ENCODE data around the gene MAP3K6.
A peak's percentile ranks its signal among the peaks of the same experiment; 100 is the strongest.
"Not testable (repeated sequence)": the region's sequence is repeated elsewhere in the genome, so short reads cannot be mapped to it uniquely, and the experiment has no call there.

The MAP3K6 gene

GRCh38 chr1:27397110-27397509 is 30.3 kb upstream of the MAP3K6 start:
- DNase-seq = no peak

GRCh38 chr1:27395441-27396195 is 28.9 kb upstream of the MAP3K6 start:
- DNase-seq = peak; percentile 67

- DNase-seq = peak; percentile 56
Observed at GRCh38 chr1:27394925-27395324, 28.2 kb upstream of the MAP3K6 start.

- no peak for DNase-seq
Observed at GRCh38 chr1:27394282-27394658, 27.5 kb upstream of the MAP3K6 start.

GRCh38 chr1:27393641-27394281 is 27.0 kb upstream of the MAP3K6 start:
- no peak for DNase-seq

GRCh38 chr1:27392778-27393635 is 26.2 kb upstream of the MAP3K6 start:
- DNase-seq = peak; percentile 5

- peak; percentile 92 for DNase-seq
Observed at GRCh38 chr1:27392096-27392777, 25.5 kb upstream of the MAP3K6 start, which contains the start of gene GPR3. TSS of gene GPR3 (plus strand) at chr1:27392622. CDS start at chr1:27393799, 1,177 bp downstream.

GRCh38 chr1:27391511-27392095 is 24.8 kb upstream of the MAP3K6 start:
- DNase-seq = peak; percentile 54

- DNase-seq = no peak
Observed at GRCh38 chr1:27388337-27389005, 21.7 kb upstream of the MAP3K6 start.

- DNase-seq = not testable (repeated sequence)
Observed at GRCh38 chr1:27384797-27385196, 18.0 kb upstream of the MAP3K6 start.

GRCh38 chr1:27383661-27384060 is 16.9 kb upstream of the MAP3K6 start:
- DNase-seq = no peak

- DNase-seq = no peak
Observed at GRCh38 chr1:27383039-27383605, 16.4 kb upstream of the MAP3K6 start, which contains the start of gene CD164L2. TSS of gene CD164L2 (minus strand) at chr1:27383333. CDS start at chr1:27383239, 94 bp downstream.

- no peak for DNase-seq
Observed at GRCh38 chr1:27381969-27382762, 15.4 kb upstream of the MAP3K6 start.

GRCh38 chr1:27380766-27381733 is 14.3 kb upstream of the MAP3K6 start:
- no peak for DNase-seq

- no peak for DNase-seq
Observed at GRCh38 chr1:27380224-27380623, 13.5 kb upstream of the MAP3K6 start.

GRCh38 chr1:27379564-27380122 is 12.9 kb upstream of the MAP3K6 start:
- no peak for DNase-seq

- no peak for DNase-seq
Observed at GRCh38 chr1:27377760-27378495, 11.2 kb upstream of the MAP3K6 start.

Measured in HCEC 1CT (cell line).